ENCODE measurements around the gene ZNF311. TPM values are rescaled to one million over a fixed set of nuclear protein-coding genes. Genes with fewer than 3 reads are reported as not detected.

The ZNF311 gene
- 1.1 and 1.5 TPM in 2 replicates for total RNA-seq

GRCh38 chr6:29005183-29005885, at the start of gene ZNF311:
Gene ZNF311, minus strand, starts transcription at chr6:29005315. Its CDS starts 1,361 bp downstream, at chr6:29003954.

GRCh38 chr6:29045075-29045474, 40.0 kb upstream of the ZNF311 start, which contains the start of gene OR2W1:
Gene OR2W1, minus strand, starts transcription at chr6:29045175. Its CDS starts 0 bp downstream, at chr6:29045175.

Other genes with a start within 250 kb of the ZNF311 start
- gene TRIM27, start 81.3 kb downstream of the ZNF311 start, total RNA-seq, result 53.4 and 61.6 TPM in 2 replicates
- not detected in 2 replicates for gene OR2W1, start 39.9 kb upstream of the ZNF311 start, total RNA-seq
- not detected in 2 replicates for gene OR2B3, start 82.0 kb upstream of the ZNF311 start, total RNA-seq
- not detected in 2 replicates for gene OR2J1, start 94.2 kb upstream of the ZNF311 start, total RNA-seq
- not detected in 2 replicates for gene OR2J3, start 102.7 kb upstream of the ZNF311 start, total RNA-seq
- under 0.01 TPM in 1 of 2 replicates, not detected in the other for gene OR2J2, start 165.6 kb upstream of the ZNF311 start, total RNA-seq